HL-60 (cell line): ENCODE results near the gene SYNGAP1.

Source experiments
- DNase-seq, 2 experiments: peaks; one replicate each; pipeline ENCODE4 v3.0.0-alpha.2; 2010 to 2020; ENCODE audit warnings: low read depth in 1 of 2, low spot score in 1 of 2
- H3K27ac ChIP-seq: fragments of 250-450 bp; sonication (Bioruptor Pico); replicated peaks from 2 replicates; pipeline ENCODE4 v1.5.1; 2020; ENCODE audit warnings: mild to moderate bottlenecking, moderate library complexity
- H3K27me3 ChIP-seq: fragments of 250-450 bp; sonication (Bioruptor Pico); 2 replicates; pipeline ENCODE4 v1.5.1; 2021; ENCODE audit warnings: mild to moderate bottlenecking, moderate library complexity; ENCODE audit not compliant: insufficient read depth, poor library complexity, severe bottlenecking
- H3K4me3 ChIP-seq: replicated peaks from 2 replicates; pipeline ENCODE4 v1.5.1; 2011; ENCODE audit warnings: mild to moderate bottlenecking, control low read depth, low read length; ENCODE audit not compliant: insufficient read depth
- CTCF ChIP-seq: IDR thresholded peaks from one replicate; pipeline ENCODE4 v1.5.1; 2011; ENCODE audit warnings: low read length, control low read depth, inconsistent platforms; ENCODE audit not compliant: insufficient read depth
- GABPA ChIP-seq: IDR thresholded peaks from 2 replicates; pipeline ENCODE4 v1.6.1; 2012; ENCODE audit warnings: low read depth
- POLR2AphosphoS5 ChIP-seq: IDR thresholded peaks from 2 replicates; pipeline ENCODE4 v1.6.1; 2012; ENCODE audit warnings: low read depth
- REST ChIP-seq: IDR thresholded peaks from 2 replicates; pipeline ENCODE4 v1.6.1; 2012; ENCODE audit warnings: low read depth; ENCODE audit not compliant: insufficient replicate concordance
- SPI1 ChIP-seq: IDR thresholded peaks from 2 replicates; pipeline ENCODE4 v1.6.1; 2012; ENCODE audit warnings: low read depth, mild to moderate bottlenecking, borderline replicate concordance

The SYNGAP1 gene

GRCh38 chr6:33442283-33442682, 22.4 kb downstream of the SYNGAP1 start:
- H3K27me3 ChIP-seq = no peaks in the 10 kb centered on the region
- no peak overlapping the region for H3K4me3 ChIP-seq
- TF ChIP-seq POLR2AphosphoS5 (no peak), REST (no peak), SPI1 (no peak), GABPA (no peak), CTCF (no peak)
- no peak for DNase-seq
- no peak overlapping the region for H3K27ac ChIP-seq

- DNase-seq = no peak
- H3K27me3 ChIP-seq = no peaks in the 10 kb centered on the region
- H3K27ac ChIP-seq = no peak overlapping the region
- TF ChIP-seq REST = no peak
- TF ChIP-seq SPI1 = no peak
- TF ChIP-seq POLR2AphosphoS5 = no peak
- no peak for TF ChIP-seq CTCF
- H3K4me3 ChIP-seq = no peak overlapping the region
Measured at GRCh38 chr6:33443025-33443424, 23.2 kb downstream of the SYNGAP1 start.

GRCh38 chr6:33443619-33444504, 24.0 kb downstream of the SYNGAP1 start:
- TF ChIP-seq POLR2AphosphoS5 = no peak
- no peak for TF ChIP-seq SPI1
- TF ChIP-seq REST = no peak
- TF ChIP-seq GABPA = no peak
- TF ChIP-seq CTCF = no peak
- Histone ChIP-seq H3K27me3 (no peaks in the 10 kb centered on the region), H3K27ac (no peak overlapping the region; the same call in none of the 2 replicates), H3K4me3 (no peak overlapping the region)
- DNase-seq = no peak
